ENCODE results near the gene CELSR1. TPM values are rescaled to one million over a fixed set of nuclear protein-coding genes. Genes with fewer than 3 reads are reported as not detected.

The CELSR1 gene, protein sequence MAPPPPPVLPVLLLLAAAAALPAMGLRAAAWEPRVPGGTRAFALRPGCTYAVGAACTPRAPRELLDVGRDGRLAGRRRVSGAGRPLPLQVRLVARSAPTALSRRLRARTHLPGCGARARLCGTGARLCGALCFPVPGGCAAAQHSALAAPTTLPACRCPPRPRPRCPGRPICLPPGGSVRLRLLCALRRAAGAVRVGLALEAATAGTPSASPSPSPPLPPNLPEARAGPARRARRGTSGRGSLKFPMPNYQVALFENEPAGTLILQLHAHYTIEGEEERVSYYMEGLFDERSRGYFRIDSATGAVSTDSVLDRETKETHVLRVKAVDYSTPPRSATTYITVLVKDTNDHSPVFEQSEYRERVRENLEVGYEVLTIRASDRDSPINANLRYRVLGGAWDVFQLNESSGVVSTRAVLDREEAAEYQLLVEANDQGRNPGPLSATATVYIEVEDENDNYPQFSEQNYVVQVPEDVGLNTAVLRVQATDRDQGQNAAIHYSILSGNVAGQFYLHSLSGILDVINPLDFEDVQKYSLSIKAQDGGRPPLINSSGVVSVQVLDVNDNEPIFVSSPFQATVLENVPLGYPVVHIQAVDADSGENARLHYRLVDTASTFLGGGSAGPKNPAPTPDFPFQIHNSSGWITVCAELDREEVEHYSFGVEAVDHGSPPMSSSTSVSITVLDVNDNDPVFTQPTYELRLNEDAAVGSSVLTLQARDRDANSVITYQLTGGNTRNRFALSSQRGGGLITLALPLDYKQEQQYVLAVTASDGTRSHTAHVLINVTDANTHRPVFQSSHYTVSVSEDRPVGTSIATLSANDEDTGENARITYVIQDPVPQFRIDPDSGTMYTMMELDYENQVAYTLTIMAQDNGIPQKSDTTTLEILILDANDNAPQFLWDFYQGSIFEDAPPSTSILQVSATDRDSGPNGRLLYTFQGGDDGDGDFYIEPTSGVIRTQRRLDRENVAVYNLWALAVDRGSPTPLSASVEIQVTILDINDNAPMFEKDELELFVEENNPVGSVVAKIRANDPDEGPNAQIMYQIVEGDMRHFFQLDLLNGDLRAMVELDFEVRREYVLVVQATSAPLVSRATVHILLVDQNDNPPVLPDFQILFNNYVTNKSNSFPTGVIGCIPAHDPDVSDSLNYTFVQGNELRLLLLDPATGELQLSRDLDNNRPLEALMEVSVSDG (N-terminal part only)
- 5.7 and 12.7 TPM in 2 replicates for total RNA-seq (2014; rRNA removed; shearing (Covaris generic))

DNA sequence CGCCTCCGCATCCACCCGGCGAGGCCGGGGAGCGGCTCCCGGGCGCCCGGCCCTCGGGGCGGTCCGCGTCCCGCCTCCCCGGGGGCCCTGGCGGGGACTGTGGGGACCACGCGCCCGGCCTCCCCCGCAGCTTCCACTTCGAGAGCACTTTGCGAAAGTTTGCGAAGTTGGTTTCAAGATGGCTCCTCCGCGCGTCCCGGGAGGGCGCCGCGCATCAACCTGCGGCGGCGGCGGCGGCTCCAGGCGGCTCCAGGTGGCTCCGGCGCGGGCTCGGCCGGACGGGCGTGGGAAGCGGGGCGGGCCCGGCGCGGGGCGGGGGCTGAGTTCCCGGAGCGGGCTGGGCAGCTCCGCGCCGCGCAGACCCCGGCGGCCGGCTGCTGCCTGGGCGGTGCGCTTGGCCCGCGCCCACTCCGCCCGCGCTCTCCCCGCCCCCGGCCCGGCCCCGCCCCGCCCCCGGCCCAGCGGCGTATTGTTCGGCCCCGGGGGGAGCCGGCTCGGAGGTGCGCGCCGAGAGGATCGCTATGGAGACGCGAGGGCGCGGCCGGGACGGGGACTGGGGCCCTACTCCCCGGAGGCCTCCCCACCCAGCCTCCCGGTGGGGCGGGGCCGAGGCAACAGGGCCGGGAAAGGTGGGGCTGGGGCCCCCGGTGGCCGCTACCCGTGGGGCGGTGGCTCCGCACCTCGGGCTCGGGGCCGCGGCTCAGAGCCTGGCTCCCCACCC, at the start of gene CELSR1:
Gene CELSR1, minus strand, starts transcription at position 396 of the 721 bp plus-strand sequence. CDS start 450 bp downstream, outside the sequence.
- DNase-seq (ENCODE audit: low spot score): no peak

DNA sequence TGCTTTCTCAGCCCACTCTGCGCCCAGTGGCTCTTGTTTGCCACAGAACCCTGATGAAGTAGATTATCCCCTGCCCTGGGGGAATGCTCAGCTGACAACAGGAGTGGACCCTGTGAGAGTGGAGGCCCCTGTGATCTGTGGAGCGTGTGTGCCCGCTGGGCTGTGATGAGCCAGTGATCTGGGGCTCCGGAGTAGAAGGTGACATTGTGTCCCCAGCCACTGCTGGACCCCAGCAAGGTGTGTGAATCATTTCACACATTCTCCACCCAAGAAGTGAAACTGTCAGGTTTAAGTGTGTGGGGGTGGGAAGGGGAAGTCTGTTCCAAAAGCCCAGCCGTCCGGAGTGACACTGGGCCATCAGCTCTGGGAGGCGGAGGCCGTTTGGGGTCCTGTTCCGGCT, 49.6 kb upstream of the CELSR1 start:
- DNase-seq (ENCODE audit: low spot score): no peak

DNA sequence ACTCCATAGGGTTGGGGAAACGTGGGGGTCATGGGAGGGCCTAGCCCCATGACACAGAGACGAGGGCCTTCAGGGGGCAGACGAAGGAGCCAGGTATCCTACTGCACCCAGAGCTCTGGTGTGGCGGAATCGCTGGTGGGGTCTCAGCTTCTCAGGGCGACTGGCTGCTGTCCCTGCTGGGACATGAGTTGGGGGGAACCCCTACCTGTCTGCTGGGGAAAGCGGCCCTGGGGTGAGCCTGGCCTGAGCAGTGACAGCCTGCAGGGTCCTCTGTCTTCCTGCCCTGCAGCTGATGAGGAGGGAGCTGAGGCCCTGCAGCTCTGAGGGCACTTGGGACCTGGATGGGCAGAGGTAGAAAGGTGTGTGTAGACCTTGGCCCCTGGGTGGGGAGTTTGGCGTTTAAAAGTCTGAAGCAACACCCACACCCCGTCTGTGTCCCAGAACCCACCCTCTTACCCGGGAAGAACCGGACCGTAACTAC, 49.2 kb upstream of the CELSR1 start:
- no peak for DNase-seq (ENCODE audit: low spot score)

DNA sequence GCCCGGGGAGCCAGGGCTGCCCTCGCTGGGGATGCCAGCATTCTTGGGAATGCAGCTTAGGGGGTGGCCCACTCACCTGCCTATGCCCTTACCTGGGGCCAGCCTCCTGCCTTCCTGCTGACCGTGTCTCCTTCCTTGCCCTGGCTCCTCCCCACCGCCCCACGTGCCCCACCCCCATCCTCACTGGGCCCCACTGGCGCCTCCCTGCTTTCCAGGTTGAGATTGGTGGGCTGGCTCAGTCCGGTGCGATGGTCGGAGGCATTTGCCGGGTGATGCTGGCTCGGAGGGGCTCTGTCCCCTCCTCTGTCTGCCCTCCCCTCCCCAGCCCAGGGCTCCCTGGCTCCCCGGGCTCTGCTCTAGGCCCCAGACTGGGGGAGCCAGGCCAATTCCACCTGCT, 48.7 kb upstream of the CELSR1 start:
- no peak for DNase-seq (ENCODE audit: low spot score)

DNA sequence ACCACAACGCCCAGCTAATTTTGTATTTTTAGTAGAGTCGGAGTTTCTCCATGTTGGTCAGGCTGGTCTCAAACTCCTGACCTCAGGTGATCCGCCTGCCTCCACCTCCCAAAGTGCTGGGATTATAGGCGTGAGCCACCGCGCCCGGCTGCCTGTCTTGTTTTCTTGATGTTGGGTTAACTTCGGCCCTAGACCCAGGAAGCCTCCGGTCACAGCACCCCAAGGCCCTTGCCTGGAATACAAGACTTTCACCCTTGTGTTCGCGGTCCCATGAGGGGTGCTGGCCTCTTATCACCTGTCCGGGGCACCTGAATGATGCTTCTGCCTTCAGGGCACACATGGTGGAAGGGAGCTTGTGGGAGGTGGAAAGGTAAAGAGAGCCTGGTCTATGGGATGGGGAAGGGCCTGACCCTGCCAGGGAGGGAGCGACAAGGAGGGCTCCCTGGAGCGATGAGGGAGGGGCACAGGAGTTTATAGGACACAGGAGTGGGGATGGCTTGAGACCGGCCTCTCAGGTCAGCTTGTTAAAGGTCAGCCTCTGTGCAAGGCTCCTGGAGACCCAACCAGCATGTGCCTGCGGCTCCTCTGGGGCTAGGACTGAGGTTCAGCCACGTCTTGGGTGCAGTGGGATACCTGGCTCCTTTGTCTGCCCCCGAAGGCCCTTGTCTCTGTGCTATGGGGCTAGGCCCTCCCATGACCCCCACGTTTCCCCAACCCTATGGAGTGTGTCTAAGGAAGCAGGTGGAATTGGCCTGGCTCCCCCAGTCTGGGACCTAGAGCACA, 48.1 kb upstream of the CELSR1 start:
- DNase-seq (ENCODE audit: low spot score): no peak

DNA sequence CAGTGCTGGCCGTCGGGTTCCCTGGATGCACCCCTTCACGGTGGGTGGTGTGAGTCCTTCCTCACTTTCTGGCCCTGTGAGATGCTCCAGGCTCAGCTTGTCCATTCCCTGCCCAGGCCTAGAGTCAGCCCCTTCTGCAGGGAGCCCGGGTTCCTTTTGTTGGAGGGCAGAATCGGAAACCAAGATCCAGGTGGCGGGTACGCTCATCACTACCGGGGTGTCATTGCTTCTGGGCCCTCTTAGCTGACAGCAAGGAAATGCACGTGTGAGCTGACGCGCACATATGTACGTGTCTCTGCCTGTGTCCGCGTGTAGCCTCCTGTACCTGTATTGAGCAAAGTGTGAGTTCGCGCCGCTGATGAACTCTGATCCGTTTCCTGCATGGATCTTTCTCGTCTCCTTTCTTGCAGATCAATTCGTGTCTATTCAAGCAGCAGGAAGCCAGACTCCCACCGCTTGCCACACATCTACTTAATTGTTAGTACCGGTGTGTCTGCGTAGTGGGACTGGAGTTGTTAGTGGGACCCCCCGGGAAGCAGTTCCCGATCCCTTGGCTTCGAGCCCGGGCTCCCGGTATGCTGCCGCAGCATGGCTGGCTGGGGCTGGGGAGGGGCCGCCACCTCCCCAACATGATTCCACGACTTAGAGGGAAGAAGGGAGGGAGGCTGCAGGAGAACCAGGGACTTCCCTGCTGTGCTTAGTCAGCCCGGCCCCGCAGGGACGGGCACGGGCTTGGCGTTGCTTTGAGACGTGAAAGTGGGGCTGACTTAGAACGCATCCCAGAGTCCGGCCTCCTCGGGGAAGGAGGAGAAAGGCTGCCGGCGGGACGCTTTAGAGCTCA, 46.9 kb upstream of the CELSR1 start:
- no peak for DNase-seq (ENCODE audit: low spot score)

DNA sequence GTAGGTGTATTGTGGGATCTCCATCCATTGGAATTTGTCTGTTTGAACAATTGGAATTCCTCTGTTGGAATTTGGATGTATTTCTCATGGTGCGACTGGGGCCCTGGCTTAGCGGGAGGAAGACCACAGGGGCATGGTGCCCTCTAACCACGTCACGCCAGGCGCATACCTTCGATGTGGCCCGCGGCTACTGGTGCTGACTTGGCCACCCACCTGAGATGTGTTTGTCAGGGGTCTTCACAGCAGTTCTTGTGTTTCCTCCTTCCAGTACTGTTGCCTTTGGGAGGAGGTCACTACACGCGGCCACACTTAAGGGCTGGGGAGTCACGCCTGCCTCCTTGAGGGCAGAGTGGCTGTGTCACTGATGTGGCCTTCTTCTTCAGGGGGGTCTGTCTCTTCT, 46.2 kb upstream of the CELSR1 start:
- DNase-seq (ENCODE audit: low spot score): no peak

DNA sequence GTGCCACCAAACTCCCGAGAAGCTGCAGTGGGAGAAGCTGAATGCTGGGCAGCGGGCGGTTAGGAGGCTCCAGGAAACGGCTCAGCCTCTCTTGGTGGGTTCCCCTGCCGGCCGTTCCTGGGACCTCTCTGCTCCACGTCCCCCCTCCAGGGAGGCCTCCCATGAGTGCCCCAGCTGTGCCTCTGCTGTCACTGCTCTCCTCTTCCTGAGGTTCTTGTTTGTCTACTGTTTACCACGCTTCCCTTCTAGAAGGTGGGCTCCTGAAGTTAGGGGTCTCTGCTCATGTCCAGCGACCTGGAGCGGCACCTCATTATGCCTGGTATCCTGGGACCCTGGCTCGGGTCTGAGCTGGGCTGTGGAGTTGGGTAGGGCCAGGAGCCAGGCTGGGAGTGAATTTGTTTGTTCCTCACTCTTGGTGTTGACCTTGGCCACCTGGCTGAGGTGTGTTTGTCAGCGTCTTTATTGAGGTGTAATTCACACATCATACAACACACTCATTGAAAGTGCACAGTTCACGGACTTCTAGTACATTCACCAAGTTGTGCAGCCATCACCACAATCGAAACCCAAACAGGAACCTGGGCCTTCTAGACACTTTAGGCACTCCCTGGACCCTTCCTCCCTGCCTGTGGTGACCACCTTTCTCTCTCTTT, 45.0 kb upstream of the CELSR1 start:
- DNase-seq (ENCODE audit: low spot score): no peak

DNA sequence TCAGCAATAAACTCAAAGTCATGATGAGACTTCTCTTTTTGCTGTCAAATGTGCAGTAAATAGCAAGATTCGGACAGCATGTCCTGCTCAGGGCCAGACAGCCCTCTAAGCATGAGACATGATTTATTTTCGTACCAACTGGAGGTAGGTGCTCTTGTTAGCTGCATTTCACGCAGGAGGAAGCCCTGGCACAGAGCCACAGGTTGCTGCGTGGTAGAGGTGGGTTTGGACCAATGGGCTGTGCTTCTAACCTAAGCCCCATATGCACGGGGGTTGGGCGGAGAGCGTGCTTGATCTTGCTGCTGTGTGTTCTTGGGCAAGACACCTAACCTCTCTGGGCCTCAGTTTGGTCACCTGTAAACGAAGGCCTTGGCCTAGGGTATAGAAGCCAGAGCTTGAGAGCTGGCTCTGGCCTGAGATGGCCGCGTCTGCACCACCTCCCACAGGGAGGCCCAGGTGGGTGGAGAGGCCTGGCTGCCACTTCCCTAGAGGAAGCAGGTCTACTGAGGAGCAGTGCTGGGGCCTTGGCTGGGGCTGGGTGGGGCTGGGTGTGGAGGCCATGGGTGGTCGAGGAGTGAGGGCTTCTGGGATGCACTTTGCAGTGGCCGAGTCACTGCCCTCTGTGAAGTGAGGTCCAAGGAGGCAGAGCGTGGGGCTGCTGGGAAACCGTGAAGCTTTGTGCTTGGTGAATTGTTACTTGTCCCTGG, 44.3 kb upstream of the CELSR1 start:
- DNase-seq (ENCODE audit: low spot score): no peak

DNA sequence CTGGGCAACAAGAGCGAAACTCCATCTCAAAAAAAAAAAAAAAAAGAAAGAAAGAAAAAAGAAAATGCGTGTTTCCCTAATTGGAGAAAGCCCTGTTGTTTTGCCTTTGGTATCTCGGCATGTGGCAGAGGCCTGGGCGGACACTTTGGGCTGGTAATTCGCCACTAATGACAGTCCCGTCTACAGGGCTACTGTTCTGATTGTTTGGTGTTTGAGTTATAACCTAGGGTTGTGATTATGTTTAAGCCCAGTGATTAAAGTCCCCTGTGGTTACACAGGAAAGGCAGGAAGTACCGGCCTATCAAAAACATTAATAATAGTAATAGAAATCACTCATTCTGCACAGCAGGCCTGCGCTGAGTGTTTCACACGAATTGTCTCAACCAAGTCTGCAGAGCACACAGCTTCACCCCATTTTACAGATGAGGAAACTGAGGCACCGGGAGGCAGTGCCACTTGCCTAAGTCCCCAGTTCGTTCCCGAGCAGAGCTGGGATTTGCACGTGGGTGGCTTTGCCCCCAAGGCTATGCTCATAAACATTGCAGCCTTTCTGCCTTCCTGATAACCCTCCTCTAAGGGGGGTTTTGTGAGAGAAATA, 43.6 kb upstream of the CELSR1 start:
- no peak for DNase-seq (ENCODE audit: low spot score)

DNA sequence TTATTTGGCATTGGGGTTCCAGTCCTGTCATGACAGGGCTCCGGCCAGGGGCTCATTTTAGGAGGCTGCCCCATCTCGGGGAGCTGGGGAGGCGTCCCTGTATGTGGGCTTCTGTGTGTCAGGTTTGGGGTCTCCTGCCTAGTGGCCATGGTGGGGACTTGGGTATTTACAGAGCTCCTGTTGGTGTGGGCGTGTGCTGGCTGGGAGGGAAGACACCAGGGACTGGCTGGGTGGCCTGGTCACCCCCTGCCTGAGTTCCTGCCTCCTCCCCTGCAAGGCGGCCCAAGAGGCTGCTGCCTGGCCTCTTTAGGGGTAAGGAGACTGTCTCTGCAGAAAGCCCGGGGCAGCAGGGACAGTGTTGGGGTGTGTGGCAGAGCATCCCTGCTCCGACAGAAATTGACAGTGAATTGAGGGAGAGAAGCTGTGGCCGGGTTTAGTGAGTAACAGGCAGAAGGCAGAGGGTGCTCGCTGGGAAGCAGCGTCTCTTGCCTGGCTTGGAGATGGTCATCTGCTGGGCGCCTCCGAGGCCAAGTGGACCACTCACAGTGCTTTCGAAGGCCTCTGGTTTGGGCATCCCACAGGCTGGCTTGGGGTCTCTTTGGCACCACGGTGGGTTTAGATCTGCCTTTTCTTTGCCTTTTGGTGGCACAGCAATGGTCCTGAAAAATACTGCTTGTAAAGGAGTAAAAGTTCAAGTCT, 42.5 kb upstream of the CELSR1 start:
- no peak for DNase-seq (ENCODE audit: low spot score)

DNA sequence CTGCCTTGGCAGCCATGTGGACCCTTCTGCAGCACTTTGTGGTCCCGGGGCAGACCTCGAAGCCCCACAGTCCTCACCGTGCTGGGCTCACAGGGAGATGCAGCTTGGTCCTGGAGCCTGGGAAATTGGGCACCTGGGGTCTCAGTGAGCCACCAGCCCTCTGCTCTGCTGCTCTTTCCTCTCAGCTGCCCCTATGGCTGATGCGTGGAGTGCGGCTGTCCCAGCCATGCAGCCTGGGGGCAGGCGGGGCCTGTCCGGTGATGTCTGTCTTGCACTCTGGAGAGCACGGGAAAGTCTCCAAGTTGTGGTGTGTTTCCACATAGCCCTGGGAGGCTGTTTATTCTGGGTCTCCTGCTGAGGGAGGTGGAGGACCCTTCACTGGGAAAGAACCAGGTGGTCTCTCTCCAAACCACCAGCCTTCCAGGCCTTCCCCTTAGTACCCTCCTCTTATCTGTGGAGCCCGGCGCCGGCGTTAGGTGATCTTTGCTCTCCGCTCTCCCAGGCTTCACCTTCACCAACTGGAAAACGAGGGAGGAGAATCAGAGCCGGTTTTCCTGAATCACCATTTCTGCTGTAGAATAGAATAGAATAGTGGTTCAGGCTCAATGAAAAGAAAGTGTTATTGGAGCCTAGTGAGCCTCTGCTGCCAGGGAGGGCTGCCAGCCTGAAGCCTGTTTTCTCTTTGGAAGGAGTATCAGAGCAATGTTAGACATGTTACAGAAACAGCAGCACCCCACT, 41.6 kb upstream of the CELSR1 start:
- DNase-seq (ENCODE audit: low spot score): no peak

DNA sequence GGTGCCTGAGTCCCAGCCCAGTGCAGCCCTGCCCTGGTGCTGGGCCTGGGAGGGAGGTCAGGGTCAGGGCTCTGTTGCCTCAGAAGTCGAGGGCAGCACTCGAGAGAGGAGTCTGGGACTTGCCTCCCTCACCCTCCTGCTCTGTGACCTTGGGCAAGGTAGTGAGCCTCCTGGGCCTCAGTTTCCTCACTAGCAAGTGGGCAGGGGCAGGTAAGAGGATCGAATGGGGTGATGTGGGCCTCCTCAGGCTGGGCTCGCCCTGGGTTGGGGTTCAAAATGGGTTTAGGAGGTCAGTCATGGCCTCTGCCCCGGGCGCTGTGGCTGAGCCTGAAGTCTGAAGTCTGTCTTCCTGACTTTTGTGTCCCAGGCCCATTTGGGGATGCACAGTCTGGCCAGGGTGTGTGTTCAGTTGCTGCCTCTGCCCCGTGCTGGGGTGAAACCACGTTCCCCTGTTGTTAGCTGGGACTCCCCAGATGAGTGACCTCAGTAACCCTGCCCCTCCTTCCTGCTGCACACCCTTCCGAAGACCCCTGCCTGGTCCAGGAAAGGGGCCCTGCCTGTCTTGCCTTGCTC, 40.9 kb upstream of the CELSR1 start:
- DNase-seq (ENCODE audit: low spot score): no peak

DNA sequence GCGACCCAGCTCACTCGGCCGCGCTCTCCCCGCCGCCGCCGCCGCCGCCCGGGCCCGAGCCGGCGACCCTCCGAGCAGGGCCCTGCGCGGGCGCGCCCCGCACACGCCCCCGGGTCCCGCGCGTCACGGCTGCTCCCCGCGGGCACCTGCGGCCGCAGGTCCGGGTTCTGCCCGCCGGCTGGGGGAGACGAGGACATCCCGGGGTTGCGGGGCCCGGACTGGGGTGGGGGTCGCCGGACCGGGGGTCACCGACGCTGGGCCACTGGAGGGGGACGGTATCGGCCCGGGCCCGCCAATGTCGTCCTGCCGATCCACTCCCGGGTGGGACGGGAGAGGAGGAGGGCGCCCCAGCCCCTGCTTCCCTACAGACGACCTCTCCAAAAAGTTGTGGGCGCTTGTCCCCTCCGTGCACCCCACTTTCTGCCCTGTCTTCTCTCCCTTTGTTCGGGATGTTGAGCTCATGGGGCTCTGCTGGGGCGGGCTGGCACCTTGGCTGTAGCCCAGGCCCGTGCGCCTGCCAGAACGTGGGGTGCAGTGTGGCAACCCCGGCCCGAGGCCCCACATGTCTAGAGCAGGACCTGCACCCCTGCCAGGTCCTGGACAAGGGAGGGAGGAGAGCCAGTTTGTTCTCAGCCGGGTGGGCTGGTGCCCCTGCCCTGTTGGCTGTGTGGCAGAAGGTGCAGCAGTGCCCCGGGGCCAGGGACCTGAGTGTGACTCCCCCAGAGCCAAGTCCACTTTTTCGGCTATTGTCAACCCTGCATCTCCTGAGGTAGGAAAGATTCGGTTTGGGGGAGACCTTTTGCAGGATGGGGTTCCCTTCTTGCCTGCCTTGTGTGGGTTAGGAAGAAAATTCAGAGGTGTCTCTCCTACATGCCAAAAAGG, 40.2 kb upstream of the CELSR1 start:
- no peak for DNase-seq (ENCODE audit: low spot score)
